IgD-negative memory B cell (primary cell): ENCODE measurements around the gene EXOSC5. TPM values are rescaled to one million over a fixed set of nuclear protein-coding genes. Genes with fewer than 3 reads are reported as not detected.
"Not testable (repeated sequence)": the region's sequence is repeated elsewhere in the genome, so short reads cannot be mapped to it uniquely, and the experiment has no call there.

Experiments used
- H3K27ac Mint-ChIP-seq, 3 donors: one replicate each; pipeline ENCODE4 v1.8.0; 2020 to 2022; ENCODE audit warnings: mild to moderate bottlenecking in 3 of 3, mixed read lengths in 3 of 3, moderate library complexity in 1 of 3
- H3K27me3 Mint-ChIP-seq: one replicate; pipeline ENCODE4 v1.8.0; 2021; ENCODE audit warnings: mixed read lengths
- H3K36me3 Mint-ChIP-seq: one replicate; pipeline ENCODE4 v1.8.0; 2020; ENCODE audit warnings: mild to moderate bottlenecking, mixed read lengths
- H3K4me1 Mint-ChIP-seq, 3 donors: one replicate each; pipeline ENCODE4 v1.8.0; 2020 to 2022; ENCODE audit warnings: mixed read lengths in 3 of 3, mild to moderate bottlenecking in 1 of 3
- H3K4me3 Mint-ChIP-seq, 4 donors: one replicate each; pipeline ENCODE4 v1.8.0; 2020 to 2022; ENCODE audit warnings: mild to moderate bottlenecking in 4 of 4, mixed read lengths in 4 of 4, moderate library complexity in 3 of 4
- H3K9me3 Mint-ChIP-seq, 3 donors: one replicate each; pipeline ENCODE4 v1.8.0; 2020 to 2021; ENCODE audit warnings: mixed read lengths in 3 of 3, mild to moderate bottlenecking in 1 of 3
- polyA plus RNA-seq: library from polyadenylated mRNA; unstranded; fragments of 300-500 nt; fragmentation: Illumina TruSeq; gene quantifications from one replicate; pipeline ENCODE4 v1.2.3, GENCODE V29; 2021

The EXOSC5 gene
- polyA plus RNA-seq, 1 donor from 2014 or later: 75.1 TPM

GRCh38 chr19:41376241-41376997 lies 20.7 kb downstream of the EXOSC5 start, which contains the start of gene TMEM91:
TSS of gene TMEM91 (plus strand) at chr19:41376533. CDS start at chr19:41378310, 1,777 bp downstream.
- no peak within 1 kb of the TSS for H3K27ac Mint-ChIP-seq

DNA sequence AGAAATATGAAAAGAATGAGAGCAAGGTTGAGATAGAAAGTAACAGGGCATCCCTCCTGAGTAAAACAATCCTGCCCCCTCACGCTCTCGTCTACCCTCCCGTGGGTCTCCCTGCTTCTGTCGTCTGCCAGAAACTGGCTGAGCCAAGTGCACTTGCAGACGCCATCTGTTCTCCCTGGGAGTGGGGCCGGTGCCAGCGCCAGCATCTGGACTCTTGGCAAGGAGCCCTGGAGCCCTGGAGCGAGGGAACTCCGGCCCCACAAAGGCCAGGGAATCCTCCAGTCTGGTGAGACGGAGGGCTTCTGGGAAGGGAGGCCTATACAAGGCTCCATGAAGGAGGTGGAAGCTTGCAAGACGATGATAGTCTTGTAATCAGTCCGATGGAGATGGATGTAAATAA lies 23.2 kb downstream of the EXOSC5 start:
- peaks cover 3% of the 10 kb centered on the region for H3K36me3 Mint-ChIP-seq
- H3K4me3 Mint-ChIP-seq: peak overlapping the region in 1 of 4 donors; percentile 47
- H3K27ac Mint-ChIP-seq: no peak overlapping the region
- H3K9me3 Mint-ChIP-seq: no peaks in the 10 kb centered on the region
- peaks cover 5% of the 10 kb centered on the region for H3K27me3 Mint-ChIP-seq
- H3K4me1 Mint-ChIP-seq: peaks cover 10 to 15% (median 14%) of the 10 kb centered on the region in 3 donors

More at GRCh38 chr19:41376241-41376997, 20.7 kb downstream of the EXOSC5 start, which contains the start of gene TMEM91:
- peaks cover 4% of the 10 kb centered on the region for H3K36me3 Mint-ChIP-seq
- peak within 1 kb of the TSS; percentile 70 to 89 (median 78) for H3K4me3 Mint-ChIP-seq
- peaks cover 10 to 14% (median 13%) of the 10 kb centered on the region in 3 donors for H3K4me1 Mint-ChIP-seq
- peaks cover 5% of the 10 kb centered on the region for H3K27me3 Mint-ChIP-seq
- no peaks in the 10 kb centered on the region for H3K9me3 Mint-ChIP-seq

DNA sequence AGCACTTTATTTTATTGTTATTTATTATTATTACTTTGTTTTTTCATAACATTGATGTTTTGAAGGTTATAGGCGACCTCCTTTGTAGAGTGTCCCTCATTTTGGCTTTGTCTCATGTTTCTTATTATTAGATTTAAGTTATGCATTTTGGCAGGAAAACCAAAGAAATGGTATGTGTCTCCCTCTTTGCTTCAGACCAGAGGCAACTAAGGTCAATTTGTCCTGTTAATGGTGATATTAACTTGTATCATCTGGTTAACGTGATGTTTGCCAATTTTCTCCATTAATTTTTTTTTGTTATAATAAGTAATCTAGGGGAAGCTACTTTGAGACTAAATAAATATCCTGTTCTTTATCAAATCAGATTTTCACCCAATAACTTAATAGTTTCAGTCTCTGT lies 24.7 kb downstream of the EXOSC5 start:
- Mint-ChIP-seq H3K9me3 (no peaks in the 10 kb centered on the region), H3K27me3 (peaks cover 5% of the 10 kb centered on the region), H3K4me1 (peaks cover 5 to 16% (median 10%) of the 10 kb centered on the region in 3 donors), H3K36me3 (peaks cover 3% of the 10 kb centered on the region), H3K27ac (no peak overlapping the region), H3K4me3 (no peak overlapping the region)

GRCh38 chr19:41371541-41371940 lies 25.6 kb downstream of the EXOSC5 start:
- H3K27ac Mint-ChIP-seq: no peak overlapping the region
- no peaks in the 10 kb centered on the region for H3K9me3 Mint-ChIP-seq
- H3K36me3 Mint-ChIP-seq: peaks cover 3% of the 10 kb centered on the region
- peaks cover 5 to 8% (median 6%) of the 10 kb centered on the region in 3 donors for H3K4me1 Mint-ChIP-seq
- no peaks in the 10 kb centered on the region for H3K27me3 Mint-ChIP-seq
- no peak overlapping the region for H3K4me3 Mint-ChIP-seq

GRCh38 chr19:41371119-41371518 lies 26.0 kb downstream of the EXOSC5 start:
- not testable (repeated sequence) for H3K4me3 Mint-ChIP-seq, H3K9me3 Mint-ChIP-seq, H3K4me1 Mint-ChIP-seq, H3K27ac Mint-ChIP-seq, H3K36me3 Mint-ChIP-seq, H3K27me3 Mint-ChIP-seq

GRCh38 chr19:41369769-41370168 lies 27.4 kb downstream of the EXOSC5 start:
- no peaks in the 10 kb centered on the region for H3K27me3 Mint-ChIP-seq
- peaks cover 3% of the 10 kb centered on the region for H3K36me3 Mint-ChIP-seq
- H3K4me3 Mint-ChIP-seq: no peak overlapping the region
- no peak overlapping the region for H3K27ac Mint-ChIP-seq
- no peaks in the 10 kb centered on the region for H3K9me3 Mint-ChIP-seq
- H3K4me1 Mint-ChIP-seq: peaks cover 0 to 9% (median 5%) of the 10 kb centered on the region in 3 donors

- H3K36me3 Mint-ChIP-seq: peaks cover 2% of the 10 kb centered on the region
- H3K27ac Mint-ChIP-seq: no peak overlapping the region
- peak overlapping the region in 1 of 4 donors; percentile 34 for H3K4me3 Mint-ChIP-seq
- H3K9me3 Mint-ChIP-seq: no peaks in the 10 kb centered on the region
- peaks cover 6 to 18% (median 11%) of the 10 kb centered on the region in 3 donors for H3K4me1 Mint-ChIP-seq
- H3K27me3 Mint-ChIP-seq: no peaks in the 10 kb centered on the region
Observed at GRCh38 chr19:41367848-41368301, 29.3 kb downstream of the EXOSC5 start.

GRCh38 chr19:41366089-41366488 lies 31.1 kb downstream of the EXOSC5 start:
- Mint-ChIP-seq H3K4me3 (peak overlapping the region in 1 of 4 donors; percentile 95), H3K36me3 (no peaks in the 10 kb centered on the region), H3K27ac (peak overlapping the region in 1 of 3 donors; percentile 98)

DNA sequence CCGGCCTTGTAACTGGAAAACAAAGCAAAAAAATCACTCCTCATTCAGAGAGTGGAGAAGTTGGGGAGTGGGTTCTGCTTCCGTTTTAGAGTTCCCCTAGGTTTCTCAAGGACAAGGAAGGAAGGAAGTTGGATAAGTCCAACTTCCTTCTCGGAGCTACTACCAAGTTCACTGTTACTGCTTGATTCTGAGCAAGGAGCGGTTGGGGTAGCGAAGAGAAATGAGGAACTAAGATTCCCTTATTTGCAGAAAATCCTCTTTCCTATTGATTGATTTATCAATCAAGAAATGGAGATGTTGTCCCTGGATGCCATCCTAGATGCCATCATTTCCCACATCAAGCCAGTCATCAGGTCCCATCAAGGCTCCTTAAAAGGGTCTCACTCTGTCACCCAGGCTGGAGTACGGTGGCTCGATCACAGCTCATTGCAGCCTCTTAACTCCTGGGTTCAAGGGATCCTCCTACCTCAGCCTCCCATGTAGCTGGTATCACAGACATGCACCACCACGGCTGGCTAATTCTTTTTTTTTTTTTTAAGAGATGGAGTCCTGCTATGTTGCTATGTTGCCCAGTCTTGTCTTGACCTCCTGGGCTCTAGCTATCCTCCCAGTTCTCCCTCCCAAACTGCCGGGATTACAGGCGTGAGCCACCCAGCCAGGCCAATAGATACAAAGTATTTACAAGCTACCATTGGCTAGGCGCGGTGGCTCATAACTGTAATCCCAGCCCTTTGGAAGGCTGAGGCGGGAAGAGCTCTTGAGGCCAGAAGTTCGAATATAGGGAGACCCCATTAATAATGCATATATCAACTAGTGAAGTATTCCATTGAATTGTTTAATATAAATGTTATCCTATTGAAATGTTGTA lies 32.4 kb downstream of the EXOSC5 start:
- H3K36me3 Mint-ChIP-seq: no peaks in the 10 kb centered on the region
- H3K4me1 Mint-ChIP-seq: peaks cover 6 to 18% (median 16%) of the 10 kb centered on the region in 3 donors
- peak overlapping the region; percentile 98 to 100 (median 100) for H3K27ac Mint-ChIP-seq
- peak overlapping the region; percentile 95 to 99 (median 98) for H3K4me3 Mint-ChIP-seq
- H3K9me3 Mint-ChIP-seq: no peaks in the 10 kb centered on the region
- H3K27me3 Mint-ChIP-seq: no peaks in the 10 kb centered on the region

More at GRCh38 chr19:41366089-41366488, 31.1 kb downstream of the EXOSC5 start:
- no peaks in the 10 kb centered on the region for H3K9me3 Mint-ChIP-seq
- peaks cover 6 to 17% (median 16%) of the 10 kb centered on the region in 3 donors for H3K4me1 Mint-ChIP-seq
- H3K27me3 Mint-ChIP-seq: no peaks in the 10 kb centered on the region

DNA sequence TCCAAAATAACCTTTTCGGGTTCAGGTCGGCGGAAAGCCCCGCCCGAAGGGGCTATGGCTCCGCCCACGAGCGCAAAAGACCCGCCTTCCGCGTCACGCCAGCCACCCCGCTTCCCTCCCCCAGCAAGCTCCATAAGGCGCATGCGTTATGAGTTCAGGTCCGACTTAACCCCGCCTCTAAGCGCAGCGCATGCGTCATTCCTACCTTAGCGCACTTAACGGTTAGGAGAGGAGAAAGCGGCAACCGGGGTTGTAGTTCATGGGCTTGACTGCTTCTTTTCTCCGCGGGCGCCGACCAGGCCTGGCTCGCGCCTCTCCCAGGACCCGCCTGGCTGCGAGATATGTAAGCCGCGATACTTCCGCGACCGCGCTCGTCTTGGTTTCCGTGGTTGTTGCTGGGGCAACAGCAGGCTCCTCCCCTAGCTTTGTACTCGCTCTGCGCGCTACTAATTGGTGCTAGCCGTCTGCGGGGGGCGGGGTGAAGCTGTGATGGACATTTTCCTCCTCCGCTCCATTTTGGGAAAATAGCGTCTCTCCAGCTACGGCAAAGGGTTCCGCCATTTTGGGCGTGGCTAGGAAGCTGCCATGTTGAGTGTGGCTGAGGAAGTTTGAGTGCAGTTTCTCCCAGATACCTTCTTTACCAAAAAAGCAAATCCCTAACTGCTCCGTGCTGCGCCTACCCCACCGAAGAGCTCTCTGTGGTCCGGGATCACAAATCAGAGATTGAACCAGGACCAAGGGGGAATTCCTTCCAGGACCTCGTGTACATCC lies 33.2 kb downstream of the EXOSC5 start, which contains the start of gene B9D2:
B9D2 (minus strand) TSS at position 397 of the 771 bp plus-strand sequence. CDS start 630 bp downstream, outside the sequence.
- Mint-ChIP-seq H3K9me3 (no peaks in the 10 kb centered on the region), H3K36me3 (no peaks in the 10 kb centered on the region), H3K27ac (peak within 1 kb of the TSS; percentile 98 to 100 (median 100)), H3K27me3 (no peaks in the 10 kb centered on the region), H3K4me1 (peaks cover 6 to 18% (median 17%) of the 10 kb centered on the region in 3 donors), H3K4me3 (peak within 1 kb of the TSS; percentile 95 to 99 (median 98))

DNA sequence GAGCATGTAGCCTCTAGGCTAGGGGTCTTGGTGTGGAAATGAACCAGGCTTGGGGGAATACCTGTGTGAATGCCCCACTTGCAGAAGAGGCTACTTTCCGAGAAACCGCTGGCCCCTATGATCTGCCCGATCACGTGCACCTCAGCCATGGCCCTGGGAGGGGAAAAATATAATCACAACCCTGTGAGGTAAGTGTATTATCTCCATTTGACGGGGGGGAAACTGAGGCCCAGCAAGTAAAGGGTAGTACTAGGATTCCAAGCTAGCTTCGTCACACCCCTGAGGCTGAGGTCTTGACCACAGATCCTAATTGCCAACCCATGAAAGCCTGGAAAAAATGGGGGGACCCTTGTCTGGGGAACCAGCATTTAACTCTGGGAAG lies 33.8 kb downstream of the EXOSC5 start:
- Mint-ChIP-seq H3K4me3 (peak overlapping the region; percentile 95 to 99 (median 98)), H3K36me3 (no peaks in the 10 kb centered on the region), H3K27me3 (no peaks in the 10 kb centered on the region), H3K27ac (peak overlapping the region; percentile 98 to 100 (median 100)), H3K9me3 (no peaks in the 10 kb centered on the region), H3K4me1 (peaks cover 6 to 19% (median 18%) of the 10 kb centered on the region in 3 donors)

DNA sequence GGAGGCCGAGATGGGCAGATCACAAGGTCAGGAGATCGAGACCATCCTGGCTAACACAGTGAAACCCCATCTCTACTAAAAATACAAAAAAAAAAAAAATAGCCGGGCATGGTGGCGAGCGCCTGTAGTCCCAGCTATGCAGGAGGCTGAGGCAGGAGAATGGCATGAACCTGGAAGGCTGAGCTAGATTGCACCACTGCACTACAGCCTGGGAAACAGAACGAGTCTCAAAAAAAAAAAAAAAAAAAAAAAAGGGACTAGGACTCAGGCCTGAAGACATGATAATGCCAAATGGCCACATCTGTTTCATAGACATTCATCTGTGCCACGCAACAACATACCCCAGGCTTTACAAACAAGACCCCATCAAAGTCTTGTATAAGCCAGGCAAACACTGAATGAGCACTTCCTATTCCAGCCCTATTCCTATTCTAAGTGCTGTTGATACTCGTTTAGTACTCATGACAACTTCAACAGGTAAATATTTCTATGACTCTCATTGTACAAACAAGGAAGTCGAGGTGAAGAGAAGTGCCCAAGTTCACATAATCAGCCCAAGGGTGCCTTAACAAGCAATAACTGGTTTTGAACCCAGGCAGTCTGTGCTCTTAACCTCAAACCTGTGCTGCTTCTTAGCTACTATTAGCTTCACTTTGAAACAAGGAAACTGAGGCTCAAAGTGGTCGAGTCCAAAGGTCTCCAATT lies 34.9 kb downstream of the EXOSC5 start:
- Mint-ChIP-seq H3K4me1 (peaks cover 6 to 18% (median 18%) of the 10 kb centered on the region in 3 donors), H3K9me3 (no peaks in the 10 kb centered on the region)

DNA sequence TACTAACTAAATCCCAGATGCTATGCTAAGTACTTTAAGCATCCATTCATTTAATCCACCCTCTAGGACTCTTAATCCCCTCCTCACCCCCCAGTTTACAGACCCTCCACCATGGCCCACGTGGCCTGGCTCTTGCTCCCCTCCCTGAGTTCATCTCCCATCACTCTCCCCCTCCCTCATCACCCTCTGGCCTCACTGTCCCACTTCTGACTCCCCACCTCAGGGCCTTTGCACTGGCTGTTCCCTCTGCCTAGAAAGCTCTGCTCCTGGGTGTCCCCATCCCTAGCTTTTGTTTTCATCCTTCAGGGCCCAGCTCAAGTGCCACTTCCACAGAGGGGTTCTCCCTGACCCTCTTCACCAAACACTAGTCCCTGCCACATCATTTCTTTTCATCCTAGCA lies 37.4 kb downstream of the EXOSC5 start:
- Mint-ChIP-seq H3K9me3 (no peaks in the 10 kb centered on the region), H3K36me3 (peaks cover 3% of the 10 kb centered on the region), H3K4me3 (peak overlapping the region in 3 of 4 donors; percentile 22 to 63 (median 59)), H3K27me3 (no peaks in the 10 kb centered on the region), H3K27ac (peak overlapping the region in 2 of 3 donors; percentile 32 to 48), H3K4me1 (peaks cover 15 to 28% (median 22%) of the 10 kb centered on the region in 3 donors)

More for the DNA sequence above, 34.9 kb downstream of the EXOSC5 start:
- H3K27ac Mint-ChIP-seq: peak overlapping the region in 1 of 3 donors; percentile 98
- H3K4me3 Mint-ChIP-seq: peak overlapping the region in 2 of 4 donors; percentile 95 to 99
- no peaks in the 10 kb centered on the region for H3K36me3 Mint-ChIP-seq
- no peaks in the 10 kb centered on the region for H3K27me3 Mint-ChIP-seq
